Kidney (tissue), 14 donors: Measurements from ENCODE around the gene HAND2. TPM values are rescaled to one million over a fixed set of nuclear protein-coding genes. Genes with fewer than 3 reads are reported as not detected.

Experiments
- DNase-seq, 5 donors: peaks; one replicate each; pipeline ENCODE4 v3.0.0-alpha.2; 2013 to 2020
- FAIRE-seq: peaks from 2 replicates; lab custom pipeline; 2012; peaks lifted over from hg19 to GRCh38; lab: Jason Lieb, UNC
- H3K27ac ChIP-seq, 2 donors: one replicate each; pipeline ENCODE4 v1.7.0; 2013; ENCODE audit warnings: low read depth in 2 of 2, low read length in 2 of 2, inconsistent platforms in 1 of 2
- H3K27me3 ChIP-seq: one replicate; pipeline ENCODE4 v1.7.1; 2013; ENCODE audit warnings: low read length, inconsistent platforms; ENCODE audit not compliant: control insufficient read depth, insufficient read depth
- H3K36me3 ChIP-seq, 3 donors: one replicate each; pipeline versions ENCODE4 v1.7.0 to v1.7.1; 2013; ENCODE audit warnings: low read length in 3 of 3, control low read depth in 1 of 3, inconsistent platforms in 1 of 3; ENCODE audit not compliant: insufficient read depth in 3 of 3, control insufficient read depth in 2 of 3
- H3K4me1 ChIP-seq, 3 donors: one replicate each; pipeline versions ENCODE4 v1.7.0 to v1.7.1; 2013; ENCODE audit warnings: low read length in 3 of 3, inconsistent platforms in 1 of 3, low read depth in 1 of 3; ENCODE audit not compliant: control insufficient read depth in 2 of 3, insufficient read depth in 2 of 3
- H3K4me3 ChIP-seq, 3 donors: one replicate each; pipeline versions ENCODE4 v1.7.0 to v1.8.1; 2013; ENCODE audit warnings: low read length in 3 of 3, control low read depth in 1 of 3, inconsistent platforms in 1 of 3
- H3K9ac ChIP-seq, 3 donors: one replicate each; pipeline versions ENCODE4 v1.7.0 to v1.7.1; 2013; ENCODE audit warnings: low read length in 3 of 3, control low read depth in 1 of 3, inconsistent platforms in 1 of 3
- H3K9me3 ChIP-seq, 3 donors: one replicate each; pipeline versions ENCODE4 v1.7.0 to v1.7.1; 2013; ENCODE audit warnings: low read length in 3 of 3, control low read depth in 1 of 3, inconsistent platforms in 1 of 3; ENCODE audit not compliant: control insufficient read depth in 2 of 3, insufficient read depth in 1 of 3
- CTCF ChIP-seq: IDR thresholded peaks from 3 replicates; pipeline ENCODE4 v1.5.1; 2012; ENCODE audit warnings: mild to moderate bottlenecking, moderate library complexity, borderline replicate concordance; ENCODE audit not compliant: insufficient read depth; ENCODE audit errors: extremely low read depth
- intact Hi-C: fragments of 100-400 bp; cut with DNase I; formaldehyde crosslinking; loops from one replicate; pipeline ENCODE4 v1.11.1; 2022
- polyA plus RNA-seq: library from polyadenylated mRNA; stranded (reverse); fragments of 350-450 nt; fragmentation: Illumina TruSeq; extraction: RNeasy Lipid Tissue Mini Kit (QIAGEN cat#74804); gene quantifications from one replicate; pipeline ENCODE4 v1.2.3, GENCODE V29; 2014; ENCODE audit warnings: low read depth, low replicate concordance; ENCODE audit not compliant: insufficient read depth
- total RNA-seq: library from RNA; stranded (reverse); fragmentation: NEBNext Ultra II Directional; extraction: Animal tissue kit (Norgen Biotek cat#: 25700); gene quantifications from one replicate; pipeline ENCODE4 v1.2.1, GENCODE V29; 2021
- donor health status: control.
- donor health status: control.
- donor health status: control.
- donor health status: control.
- donor health status: control.
- donor health status: DM: yes; HTN: yes; CAD: no.
- donor health status: Normal renal cell carcinoma (clear cell type).

The HAND2 gene
- total and polyA plus RNA-seq, 2 donors from 2014 or later = 0.31 TPM; not detected in 1

GRCh38 chr4:173534434-173534833 is 4.4 kb upstream of the HAND2 start:
- FAIRE-seq (no peak), DNase-seq (no peak)
- no peak overlapping the region for H3K27ac ChIP-seq
- intact Hi-C loops = no loop called here
- no peaks in the 10 kb centered on the region for H3K9me3 ChIP-seq
- TF ChIP-seq CTCF = no peak
- H3K4me1 ChIP-seq = peaks cover 0 to 5% (median 0%) of the 10 kb centered on the region in 3 donors
- no peaks in the 10 kb centered on the region for H3K36me3 ChIP-seq
- no peak overlapping the region for H3K4me3 ChIP-seq
- no peak overlapping the region for H3K9ac ChIP-seq
- H3K27me3 ChIP-seq = peaks cover 87% of the 10 kb centered on the region

GRCh38 chr4:173532725-173533511 is 2.9 kb upstream of the HAND2 start:
- no peak overlapping the region for H3K9ac ChIP-seq
- DNase-seq (no peak), FAIRE-seq (no peak)
- TF ChIP-seq CTCF = no peak
- no peak overlapping the region for H3K27ac ChIP-seq
- H3K36me3 ChIP-seq = no peaks in the 10 kb centered on the region
- no peak overlapping the region for H3K4me3 ChIP-seq
- H3K9me3 ChIP-seq = no peaks in the 10 kb centered on the region
- peaks cover 80% of the 10 kb centered on the region for H3K27me3 ChIP-seq
- intact Hi-C loops = no loop called here
- H3K4me1 ChIP-seq = peaks cover 0 to 5% (median 0%) of the 10 kb centered on the region in 3 donors

- H3K4me3 ChIP-seq = no peak overlapping the region
- intact Hi-C loops = no loop called here
- FAIRE-seq (no peak), DNase-seq (peak in 2 of 5 donors; percentile 12 to 45)
- H3K4me1 ChIP-seq = peaks cover 0 to 5% (median 0%) of the 10 kb centered on the region in 3 donors
- TF ChIP-seq CTCF = no peak
- peaks cover 78% of the 10 kb centered on the region for H3K27me3 ChIP-seq
- no peak overlapping the region for H3K27ac ChIP-seq
- no peak overlapping the region for H3K9ac ChIP-seq
- H3K36me3 ChIP-seq = no peaks in the 10 kb centered on the region
- H3K9me3 ChIP-seq = no peaks in the 10 kb centered on the region
These were observed 1.3 kb upstream of the HAND2 start for GRCh38 chr4:173531086-173531965.
